GM18507 (cell line): ENCODE data around the gene PLEKHA8.

Experiments
- DNase-seq: peaks from one replicate; pipeline ENCODE4 v3.0.0; 2011; ENCODE audit warnings: low read depth; ENCODE audit not compliant: insufficient read length; ENCODE audit errors: extremely low spot score
- FAIRE-seq: peaks from 2 replicates; lab custom pipeline; 2011; peaks lifted over from hg19 to GRCh38; lab: Jason Lieb, UNC

The PLEKHA8 gene

GRCh38 chr7:30135301-30136116, 107.3 kb downstream of the PLEKHA8 start:
- DNase-seq: no peak
- FAIRE-seq: peak; percentile 67

DNA sequence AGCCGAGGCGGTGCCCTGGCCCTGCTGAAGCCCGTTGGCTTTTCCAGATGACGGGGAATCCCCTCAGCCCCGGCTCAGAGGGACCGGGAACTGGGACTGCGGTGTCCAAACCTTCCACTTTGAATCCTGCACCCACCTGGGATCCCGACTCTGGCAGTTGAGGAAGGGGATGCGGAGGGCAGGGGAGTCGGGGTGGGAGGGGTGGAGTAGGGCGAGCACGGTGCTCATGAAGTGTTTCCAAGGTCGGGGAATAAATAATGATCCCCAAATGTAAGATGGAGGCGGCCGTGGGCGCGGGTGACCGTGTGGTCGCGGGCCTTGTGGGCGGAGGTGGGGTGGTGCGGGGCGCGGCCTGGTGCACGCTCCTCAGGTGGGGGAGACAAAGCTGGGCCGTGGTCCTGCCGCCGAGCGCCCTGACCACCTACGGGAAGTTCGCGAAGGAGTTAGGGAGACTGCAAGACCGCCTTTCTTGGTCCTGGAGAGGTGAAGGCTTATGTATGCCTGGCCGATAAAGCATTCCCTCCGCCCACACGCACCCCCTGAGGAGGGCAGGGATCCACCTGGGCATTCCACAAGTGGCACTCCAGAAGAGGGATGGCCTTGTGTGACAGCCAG, 108.0 kb downstream of the PLEKHA8 start:
- FAIRE-seq (no peak), DNase-seq (no peak)

GRCh38 chr7:30136743-30137485, 108.7 kb downstream of the PLEKHA8 start:
- no peak for DNase-seq
- no peak for FAIRE-seq

DNA sequence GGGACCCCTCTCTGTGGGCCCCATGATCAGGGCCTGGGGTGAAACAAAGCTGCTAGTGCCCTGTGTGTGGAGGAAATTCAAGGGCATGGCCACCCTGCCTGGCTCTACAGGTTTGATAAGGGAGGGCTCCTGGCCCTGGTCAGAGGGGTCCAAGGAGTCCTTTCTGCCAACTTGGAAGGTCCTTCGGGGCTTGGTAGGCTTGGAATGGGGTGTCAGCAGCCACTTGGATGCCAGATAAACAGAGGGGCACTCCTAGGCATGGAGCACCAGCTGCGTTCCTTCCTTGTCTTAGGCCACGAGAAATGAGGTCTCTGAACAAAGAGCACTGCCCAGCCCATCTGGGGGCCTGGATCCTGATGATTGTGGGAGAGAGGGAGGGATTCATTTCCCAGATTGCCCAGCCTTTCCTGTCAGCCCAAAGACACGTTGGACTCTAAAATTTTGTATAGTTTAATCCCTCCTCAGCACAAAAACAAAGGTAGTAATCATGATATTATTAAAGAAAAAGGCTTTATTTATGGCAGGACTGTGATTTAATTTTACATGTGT, 111.7 kb downstream of the PLEKHA8 start:
- FAIRE-seq (no peak), DNase-seq (no peak)

DNA sequence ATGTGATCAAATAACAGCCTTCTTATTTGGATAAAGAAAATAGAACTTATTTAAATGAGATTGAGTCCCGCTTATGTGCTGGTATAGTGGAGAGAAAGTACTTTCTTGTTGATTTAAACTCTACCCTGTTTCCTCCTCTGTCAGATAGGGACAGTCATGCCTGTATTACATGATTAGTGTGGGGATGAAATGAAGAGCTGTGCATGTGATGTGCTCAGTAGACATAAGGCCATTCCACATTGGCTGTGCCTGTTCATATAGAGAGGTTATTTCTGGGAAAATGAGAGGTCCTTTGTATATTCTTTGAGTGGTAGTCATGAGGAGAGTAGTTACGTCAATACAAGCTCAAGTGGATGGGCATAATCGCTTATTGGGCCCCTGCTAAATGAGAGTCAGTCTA, 112.2 kb downstream of the PLEKHA8 start:
- FAIRE-seq (no peak), DNase-seq (no peak)

GRCh38 chr7:30142710-30143109, 114.5 kb downstream of the PLEKHA8 start:
- no peak for DNase-seq
- FAIRE-seq: no peak

- FAIRE-seq: no peak
- no peak for DNase-seq
Observed at GRCh38 chr7:30143748-30144251, 115.6 kb downstream of the PLEKHA8 start.

DNA sequence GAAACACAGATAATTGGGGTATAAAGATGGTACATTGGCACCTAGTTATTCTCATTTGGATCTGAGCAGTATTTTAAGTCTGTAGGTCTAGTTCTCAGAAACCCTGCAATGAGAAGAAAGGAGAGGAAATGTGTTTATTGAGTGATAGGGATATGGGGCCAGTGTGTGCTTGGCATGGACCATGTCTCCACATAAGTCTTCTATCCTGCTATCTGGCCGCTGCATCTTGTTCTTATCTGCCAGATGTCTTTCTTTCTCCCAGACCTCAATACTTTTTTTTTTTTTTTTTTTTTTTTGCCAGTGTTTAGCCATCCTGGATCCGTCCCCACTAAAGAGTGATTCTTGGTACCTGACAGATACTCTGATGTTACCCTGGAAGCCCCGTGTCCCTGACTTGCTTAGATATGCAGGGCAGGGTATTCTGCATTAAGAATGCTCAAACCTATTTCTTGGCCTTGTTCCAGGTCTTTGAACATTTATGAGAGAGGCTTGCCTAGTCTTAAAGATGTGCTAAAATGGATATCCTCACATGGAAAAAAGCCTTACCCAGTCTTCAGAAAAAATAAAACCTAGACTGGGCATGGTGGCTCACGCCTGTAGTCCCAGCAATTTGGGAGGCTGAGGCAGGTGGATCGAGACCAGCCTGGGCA, 116.6 kb downstream of the PLEKHA8 start:
- FAIRE-seq (no peak), DNase-seq (no peak)

- FAIRE-seq: no peak
- DNase-seq: no peak
Observed at GRCh38 chr7:30145426-30145970, 117.3 kb downstream of the PLEKHA8 start.

GRCh38 chr7:30146127-30146612, 118.0 kb downstream of the PLEKHA8 start:
- no peak for DNase-seq
- FAIRE-seq: no peak

DNA sequence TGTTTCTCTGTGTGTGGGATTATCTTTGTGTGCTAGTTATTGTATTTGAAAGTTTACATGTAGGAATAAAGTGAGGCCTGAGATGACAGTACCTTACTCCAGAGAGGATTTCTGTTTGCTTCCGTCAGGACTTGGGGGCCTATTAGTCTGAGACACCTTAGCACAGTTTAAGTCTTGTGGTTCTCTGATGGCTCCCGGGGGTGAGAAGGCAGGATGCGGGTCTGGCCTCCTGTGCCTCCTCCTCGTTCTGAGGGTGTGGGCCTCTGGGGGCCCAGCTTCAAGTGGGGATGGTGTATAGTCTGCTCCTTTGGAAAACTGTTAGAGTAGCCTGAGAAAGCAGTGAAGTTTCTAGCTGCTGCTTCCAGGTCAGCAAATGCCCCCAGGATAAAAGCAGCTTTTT, 119.0 kb downstream of the PLEKHA8 start:
- no peak for DNase-seq
- FAIRE-seq: no peak

- FAIRE-seq: no peak
- no peak for DNase-seq
Observed at GRCh38 chr7:30147785-30148184, 119.6 kb downstream of the PLEKHA8 start.

DNA sequence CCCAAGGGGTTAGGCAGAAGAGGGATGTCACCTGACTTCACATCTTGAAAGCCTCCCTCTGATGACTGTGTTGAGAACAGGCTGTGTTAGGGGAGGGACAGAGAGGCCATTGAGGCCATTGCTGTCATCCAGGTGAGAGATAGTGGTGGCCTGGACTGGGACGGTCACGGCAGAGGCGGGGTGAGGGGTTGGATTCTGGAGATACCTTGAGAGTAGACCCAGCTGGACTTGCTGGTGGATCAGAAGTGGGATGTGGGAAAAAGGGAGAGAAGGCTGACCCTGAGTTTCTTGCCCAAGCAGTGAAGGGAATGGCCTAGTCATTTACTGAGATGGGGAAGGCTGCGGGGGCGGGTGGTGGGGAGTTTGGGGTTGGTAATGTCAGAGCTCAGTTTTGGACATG, 120.2 kb downstream of the PLEKHA8 start:
- DNase-seq (no peak), FAIRE-seq (no peak)

- FAIRE-seq: no peak
- DNase-seq: no peak
Observed at GRCh38 chr7:30148951-30149459, 120.8 kb downstream of the PLEKHA8 start.

DNA sequence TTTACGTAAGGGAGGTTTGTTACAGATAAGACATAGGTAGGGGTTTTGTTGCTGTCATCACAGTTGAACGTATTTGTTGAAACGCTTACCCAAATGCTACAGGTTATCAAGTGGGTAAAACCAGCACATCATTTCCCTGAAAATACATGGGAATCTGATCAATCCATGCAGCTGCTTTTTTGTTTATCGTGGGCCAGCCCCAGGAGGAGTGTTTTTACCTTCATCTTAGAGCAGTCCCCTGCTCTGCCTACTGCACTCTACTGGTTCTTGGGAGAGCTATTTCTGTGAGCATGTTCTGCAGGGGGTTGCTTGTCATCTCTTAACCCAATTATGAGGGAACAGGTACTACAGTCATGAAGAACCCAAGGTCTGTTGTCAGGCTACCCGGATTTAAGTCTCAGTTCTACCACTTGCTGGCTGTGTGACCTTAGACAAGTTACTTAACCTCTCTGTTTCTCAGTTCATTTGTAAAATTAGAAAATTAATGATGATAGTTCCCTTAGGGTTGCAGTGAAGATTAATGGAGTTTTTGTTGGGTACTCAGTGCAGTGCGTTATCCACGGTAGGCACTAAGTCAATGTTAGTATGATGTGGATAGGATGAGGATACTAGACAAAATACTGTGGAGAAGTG, 121.5 kb downstream of the PLEKHA8 start:
- no peak for FAIRE-seq
- DNase-seq: no peak

GRCh38 chr7:30150711-30151110, 122.5 kb downstream of the PLEKHA8 start:
- DNase-seq (no peak), FAIRE-seq (no peak)

DNA sequence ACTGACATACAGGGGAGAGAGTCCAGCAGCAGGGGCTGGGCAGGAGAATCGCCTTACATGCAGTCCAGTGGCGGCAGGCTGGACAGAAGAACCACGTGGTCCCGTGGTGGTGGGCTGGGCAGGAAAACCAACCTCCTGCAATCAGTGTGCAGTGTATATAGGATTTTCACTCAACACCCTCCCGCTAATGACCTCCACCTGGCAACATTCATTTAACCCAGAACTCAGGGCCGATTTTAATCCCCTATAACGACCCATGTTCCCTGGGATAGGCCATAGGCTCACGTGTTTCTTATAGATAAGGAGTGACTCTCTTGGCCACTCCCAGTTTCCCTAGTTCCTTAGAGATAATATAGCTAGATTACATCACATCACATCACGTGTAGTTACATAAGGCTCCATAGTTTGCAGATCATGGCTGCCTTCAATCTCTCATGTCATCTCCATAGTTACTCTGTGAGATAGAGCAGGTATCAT, 125.9 kb downstream of the PLEKHA8 start:
- DNase-seq (no peak), FAIRE-seq (no peak)

- DNase-seq (no peak), FAIRE-seq (no peak)
Observed at GRCh38 chr7:30155481-30155880, 127.3 kb downstream of the PLEKHA8 start.
